Brain microvascular endothelial cell (primary cell): ENCODE data around the gene PKIB.

Experiments
- DNase-seq: peaks from one replicate; pipeline ENCODE4 v3.0.0-alpha.2; 2020
- H3K27ac ChIP-seq: fragments of 250-450 bp; sonication (Bioruptor Pico); 2 replicates; pipeline ENCODE4 v1.5.1; 2020; ENCODE audit warnings: mild to moderate bottlenecking, moderate library complexity
- H3K27me3 ChIP-seq: fragments of 250-450 bp; sonication (Bioruptor Pico); replicated peaks from 2 replicates; pipeline ENCODE4 v1.5.1; 2020; ENCODE audit warnings: mild to moderate bottlenecking
- H3K36me3 ChIP-seq: fragments of 250-450 bp; sonication (Bioruptor Pico); replicated peaks from 2 replicates; pipeline ENCODE4 v1.5.1; 2020; ENCODE audit warnings: mild to moderate bottlenecking
- H3K4me3 ChIP-seq: 2 replicates; pipeline ENCODE4 v1.5.1; 2011; ENCODE audit warnings: low read depth, mild to moderate bottlenecking, control low read depth, low read length, moderate library complexity
- CTCF ChIP-seq: IDR thresholded peaks from 2 replicates; pipeline ENCODE4 v1.5.1; 2011; ENCODE audit warnings: low read depth, mild to moderate bottlenecking, moderate library complexity, low read length, control low read depth, inconsistent platforms; ENCODE audit errors: missing control alignments
- in situ Hi-C: cut with HindIII; loops from 2 replicates; pipeline ENCODE4 v1.10.0; 2017; ENCODE audit warnings: low sequenced_read_pairs, low pct_ligation_motif_present

Gene PKIB

GRCh38 chr6:122654012-122654411 lies 43.8 kb downstream of the PKIB start:
- TF ChIP-seq CTCF, result no peak
- Histone ChIP-seq H3K27me3 (no peaks in the 10 kb centered on the region), H3K27ac (no peak overlapping the region), H3K4me3 (no peak overlapping the region), H3K36me3 (no peaks in the 10 kb centered on the region)
- no peak for DNase-seq
- in situ Hi-C loops, result no loop called here

GRCh38 chr6:122657601-122658000 lies 47.4 kb downstream of the PKIB start:
- no peak for TF ChIP-seq CTCF
- Histone ChIP-seq H3K27me3 (no peaks in the 10 kb centered on the region), H3K4me3 (no peak overlapping the region), H3K36me3 (no peaks in the 10 kb centered on the region), H3K27ac (no peak overlapping the region)
- peak; percentile 34 for DNase-seq
- in situ Hi-C loops, result no loop called here

GRCh38 chr6:122660296-122660695 lies 50.1 kb downstream of the PKIB start:
- Histone ChIP-seq H3K4me3 (no peak overlapping the region), H3K36me3 (no peaks in the 10 kb centered on the region), H3K27ac (no peak overlapping the region), H3K27me3 (no peaks in the 10 kb centered on the region)
- no peak for TF ChIP-seq CTCF
- DNase-seq, result no peak
- in situ Hi-C loops, result no loop called here

- in situ Hi-C loops, result no loop called here
- TF ChIP-seq CTCF, result no peak
- no peaks in the 10 kb centered on the region for H3K27me3 ChIP-seq
- H3K4me3 ChIP-seq, result no peak overlapping the region
- H3K36me3 ChIP-seq, result no peaks in the 10 kb centered on the region
- no peak overlapping the region for H3K27ac ChIP-seq
- DNase-seq, result no peak
Measured at GRCh38 chr6:122663981-122664380, 53.8 kb downstream of the PKIB start.

GRCh38 chr6:122665929-122666328 lies 55.7 kb downstream of the PKIB start:
- Histone ChIP-seq H3K36me3 (no peaks in the 10 kb centered on the region), H3K27me3 (no peaks in the 10 kb centered on the region), H3K27ac (no peak overlapping the region), H3K4me3 (no peak overlapping the region)
- DNase-seq, result no peak
- in situ Hi-C loops, result no loop called here
- no peak for TF ChIP-seq CTCF

- TF ChIP-seq CTCF, result no peak
- DNase-seq, result no peak
Measured at GRCh38 chr6:122666418-122666817, 56.2 kb downstream of the PKIB start.

More at GRCh38 chr6:122666418-122666817, 56.2 kb downstream of the PKIB start:
- H3K27ac ChIP-seq, result no peak overlapping the region
- no peaks in the 10 kb centered on the region for H3K27me3 ChIP-seq
- H3K4me3 ChIP-seq, result no peak overlapping the region
- in situ Hi-C loops, result no loop called here
- H3K36me3 ChIP-seq, result no peaks in the 10 kb centered on the region
